ENCODE measurements around the gene PTRH1.
A peak's percentile ranks its signal among the peaks of the same experiment; 100 is the strongest.

The PTRH1 gene

DNA sequence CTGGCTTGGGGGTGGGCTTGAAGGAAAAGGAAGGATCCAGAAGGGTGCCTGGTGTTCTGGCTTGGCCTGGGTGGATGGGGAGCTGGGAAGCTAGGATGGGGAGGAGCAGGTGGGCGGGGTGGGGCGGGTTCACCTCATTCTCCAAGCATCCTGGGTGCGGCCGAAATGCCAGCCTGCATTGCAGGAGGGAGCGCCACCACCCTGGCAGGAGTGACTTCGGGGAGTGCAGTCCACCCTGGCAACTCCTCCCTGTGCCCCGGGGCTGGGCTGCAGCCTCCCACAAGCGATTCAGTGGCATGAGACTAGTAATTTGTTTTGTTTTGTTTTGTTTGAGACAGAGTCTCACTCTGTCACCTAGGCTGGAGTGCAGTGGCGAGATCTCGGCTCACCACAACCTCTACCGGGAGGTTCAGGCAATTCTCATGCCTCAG, 5.9 kb upstream of the PTRH1 start:
- Histone ChIP-seq H3K27me3 (ENCODE audit: control insufficient read depth, insufficient read depth, low read length) (no peaks in the 10 kb centered on the region), H3K9me3 (ENCODE audit: control insufficient read depth, low read length) (no peaks in the 10 kb centered on the region), H3K4me2 (ENCODE audit: low read length) (no peak overlapping the region), H3K36me3 (ENCODE audit: control insufficient read depth, insufficient read depth, low read length) (no peaks in the 10 kb centered on the region), H3K27ac (no peak overlapping the region), H3K4me3 (ENCODE audit: low read depth, low read length) (no peak overlapping the region), H3K4me1 (no peaks in the 10 kb centered on the region), H3K79me2 (no peaks in the 10 kb centered on the region), H2AFZ (no peak overlapping the region), H3K9ac (no peak overlapping the region)
- TF ChIP-seq, protein P1, sequence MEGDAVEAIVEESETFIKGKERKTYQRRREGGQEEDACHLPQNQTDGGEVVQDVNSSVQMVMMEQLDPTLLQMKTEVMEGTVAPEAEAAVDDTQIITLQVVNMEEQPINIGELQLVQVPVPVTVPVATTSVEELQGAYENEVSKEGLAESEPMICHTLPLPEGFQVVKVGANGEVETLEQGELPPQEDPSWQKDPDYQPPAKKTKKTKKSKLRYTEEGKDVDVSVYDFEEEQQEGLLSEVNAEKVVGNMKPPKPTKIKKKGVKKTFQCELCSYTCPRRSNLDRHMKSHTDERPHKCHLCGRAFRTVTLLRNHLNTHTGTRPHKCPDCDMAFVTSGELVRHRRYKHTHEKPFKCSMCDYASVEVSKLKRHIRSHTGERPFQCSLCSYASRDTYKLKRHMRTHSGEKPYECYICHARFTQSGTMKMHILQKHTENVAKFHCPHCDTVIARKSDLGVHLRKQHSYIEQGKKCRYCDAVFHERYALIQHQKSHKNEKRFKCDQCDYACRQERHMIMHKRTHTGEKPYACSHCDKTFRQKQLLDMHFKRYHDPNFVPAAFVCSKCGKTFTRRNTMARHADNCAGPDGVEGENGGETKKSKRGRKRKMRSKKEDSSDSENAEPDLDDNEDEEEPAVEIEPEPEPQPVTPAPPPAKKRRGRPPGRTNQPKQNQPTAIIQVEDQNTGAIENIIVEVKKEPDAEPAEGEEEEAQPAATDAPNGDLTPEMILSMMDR (IDR thresholded peaks at IDR 0.05), result no peak

DNA sequence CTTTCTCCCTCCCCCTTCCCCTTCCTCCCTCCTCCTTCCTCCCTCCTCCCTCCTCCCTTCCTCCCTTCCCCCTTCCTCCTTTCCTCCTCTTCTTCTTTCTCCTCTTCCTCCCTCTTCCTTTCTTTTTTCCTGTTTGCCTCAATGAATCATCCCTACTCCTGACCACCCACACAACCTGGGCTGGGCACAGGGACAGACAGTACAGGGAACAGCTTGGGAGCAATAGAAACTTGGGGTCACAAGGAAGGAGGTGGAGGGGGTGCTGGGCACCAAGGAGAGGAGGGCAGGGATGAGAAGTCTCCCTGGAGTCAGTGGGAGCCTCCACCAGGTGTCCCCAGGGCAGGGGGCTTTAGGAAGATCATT, 5.4 kb upstream of the PTRH1 start:
- Histone ChIP-seq H3K79me2 (no peaks in the 10 kb centered on the region), H3K36me3 (ENCODE audit: control insufficient read depth, insufficient read depth, low read length) (no peaks in the 10 kb centered on the region), H3K9ac (no peak overlapping the region), H3K4me1 (no peaks in the 10 kb centered on the region), H3K27ac (no peak overlapping the region), H3K4me2 (ENCODE audit: low read length) (no peak overlapping the region), H2AFZ (no peak overlapping the region), H3K4me3 (ENCODE audit: low read depth, low read length) (no peak overlapping the region), H3K9me3 (ENCODE audit: control insufficient read depth, low read length) (no peaks in the 10 kb centered on the region), H3K27me3 (ENCODE audit: control insufficient read depth, insufficient read depth, low read length) (no peaks in the 10 kb centered on the region)
- TF ChIP-seq, protein P1 (IDR thresholded peaks at IDR 0.05), result no peak

DNA sequence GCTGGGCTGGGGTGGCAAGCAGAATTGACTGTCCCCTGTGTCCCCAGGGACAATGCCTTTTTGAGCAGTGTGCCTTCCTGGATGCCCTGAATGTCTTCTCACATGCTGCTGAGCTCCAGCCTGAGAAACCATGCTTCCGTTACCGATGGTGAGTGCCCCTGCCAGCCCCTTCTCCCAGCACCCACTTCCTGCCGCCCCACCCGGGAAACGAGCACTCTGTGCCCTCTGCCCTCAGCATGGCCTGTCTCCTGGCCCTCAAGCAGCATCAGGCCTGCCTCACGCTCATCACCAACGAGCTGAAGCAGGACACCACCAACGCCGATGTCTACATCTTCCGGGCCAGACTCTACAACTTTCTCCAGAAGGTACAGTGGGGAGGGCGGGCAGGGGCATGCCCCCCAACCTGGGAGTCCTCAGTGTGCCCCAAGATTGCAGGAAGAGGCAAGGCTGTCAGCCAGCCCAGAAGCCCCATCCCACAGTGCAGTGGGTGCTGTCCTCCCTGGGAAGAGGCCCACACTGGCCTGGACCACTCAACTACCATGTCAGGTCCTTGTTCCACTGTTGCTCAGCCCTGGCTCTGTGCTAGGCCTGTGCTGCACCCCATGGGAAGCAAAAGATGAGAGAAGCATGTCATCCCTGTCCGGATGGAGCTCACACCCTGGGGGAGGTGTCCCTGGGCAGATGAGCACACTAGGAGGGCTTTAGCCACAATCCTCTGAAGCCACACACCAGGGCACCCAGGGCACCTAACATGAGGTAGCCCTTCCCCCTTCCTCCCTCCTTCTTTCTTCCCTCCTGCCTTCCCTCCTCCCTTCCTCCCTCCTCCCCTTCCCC, 4.8 kb upstream of the PTRH1 start:
- TF ChIP-seq, protein P1 (IDR thresholded peaks at IDR 0.05), result no peak
- H3K36me3 ChIP-seq (ENCODE audit: control insufficient read depth, insufficient read depth, low read length), result no peaks in the 10 kb centered on the region
- no peak overlapping the region for H3K4me3 ChIP-seq (ENCODE audit: low read depth, low read length)
- no peak overlapping the region for H3K27ac ChIP-seq
- no peaks in the 10 kb centered on the region for H3K4me1 ChIP-seq
- no peak overlapping the region for H3K4me2 ChIP-seq (ENCODE audit: low read length)
- no peaks in the 10 kb centered on the region for H3K9me3 ChIP-seq (ENCODE audit: control insufficient read depth, low read length)
- no peak overlapping the region for H3K9ac ChIP-seq
- no peaks in the 10 kb centered on the region for H3K27me3 ChIP-seq (ENCODE audit: control insufficient read depth, insufficient read depth, low read length)
- no peaks in the 10 kb centered on the region for H3K79me2 ChIP-seq
- no peak overlapping the region for H2AFZ ChIP-seq

DNA sequence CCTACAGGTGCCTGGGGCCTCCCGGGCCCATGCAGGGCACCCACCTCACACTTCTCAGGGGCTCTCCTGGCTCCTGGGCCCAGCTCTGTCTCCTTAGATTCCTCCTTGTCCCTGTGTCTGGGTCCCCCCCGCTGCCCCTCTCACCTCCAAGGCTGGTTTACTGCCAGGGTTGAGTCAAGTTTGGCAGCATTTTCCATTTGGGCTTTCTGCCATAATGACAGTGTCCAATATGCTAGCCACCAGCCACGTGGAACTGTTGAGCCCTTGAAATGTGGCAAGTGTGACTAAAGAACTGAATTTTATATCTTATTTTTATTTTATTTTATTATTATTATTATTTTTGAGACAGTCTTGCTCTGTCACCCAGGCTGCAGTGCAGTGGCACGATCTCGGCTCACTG, 2.3 kb upstream of the PTRH1 start:
- no peaks in the 10 kb centered on the region for H3K36me3 ChIP-seq (ENCODE audit: control insufficient read depth, insufficient read depth, low read length)
- no peak overlapping the region for H3K4me2 ChIP-seq (ENCODE audit: low read length)
- TF ChIP-seq, protein P1 (IDR thresholded peaks at IDR 0.05), result no peak
- H3K4me3 ChIP-seq (ENCODE audit: low read depth, low read length), result no peak overlapping the region
- no peaks in the 10 kb centered on the region for H3K79me2 ChIP-seq
- H3K27ac ChIP-seq, result no peak overlapping the region
- H3K9ac ChIP-seq, result no peak overlapping the region
- no peak overlapping the region for H2AFZ ChIP-seq
- no peaks in the 10 kb centered on the region for H3K4me1 ChIP-seq
- no peaks in the 10 kb centered on the region for H3K9me3 ChIP-seq (ENCODE audit: control insufficient read depth, low read length)
- no peaks in the 10 kb centered on the region for H3K27me3 ChIP-seq (ENCODE audit: control insufficient read depth, insufficient read depth, low read length)

GRCh38 chr9:127716412-127716811, 949 bp upstream of the PTRH1 start:
- no peak overlapping the region for H3K9ac ChIP-seq
- H3K36me3 ChIP-seq (ENCODE audit: control insufficient read depth, insufficient read depth, low read length), result no peaks in the 10 kb centered on the region
- peak overlapping the region; percentile 98 for H3K4me2 ChIP-seq (ENCODE audit: low read length)
- no peaks in the 10 kb centered on the region for H3K4me1 ChIP-seq
- TF ChIP-seq, protein P1 (IDR thresholded peaks at IDR 0.05), result no peak
- no peaks in the 10 kb centered on the region for H3K27me3 ChIP-seq (ENCODE audit: control insufficient read depth, insufficient read depth, low read length)
- H3K4me3 ChIP-seq (ENCODE audit: low read depth, low read length), result peak overlapping the region; percentile 85
- no peaks in the 10 kb centered on the region for H3K79me2 ChIP-seq
- H3K27ac ChIP-seq, result peak overlapping the region; percentile 88
- H2AFZ ChIP-seq, result peak overlapping the region; percentile 94
- no peaks in the 10 kb centered on the region for H3K9me3 ChIP-seq (ENCODE audit: control insufficient read depth, low read length)

Data from parathyroid adenoma (tissue), 2 donors.